Keratinocyte (primary cell): ENCODE measurements around the gene CCDC77. TPM values are rescaled to one million over a fixed set of nuclear protein-coding genes. Genes with fewer than 3 reads are reported as not detected.

Experiments
- DNase-seq: peaks from one replicate; pipeline ENCODE4 v3.0.0-alpha.2; 2011; ENCODE audit warnings: low read depth, missing footprints, low spot score
- FAIRE-seq: peaks from 2 replicates; lab custom pipeline; 2011; peaks lifted over from hg19 to GRCh38; lab: Jason Lieb, UNC
- H2AFZ ChIP-seq: 2 replicates; pipeline ENCODE4 v1.6.0; 2012; ENCODE audit warnings: low read length, control low read depth, inconsistent platforms; ENCODE audit not compliant: control insufficient read depth
- H3K27ac ChIP-seq: 2 replicates; pipeline ENCODE4 v1.5.1; 2011; ENCODE audit warnings: low read length; ENCODE audit not compliant: control insufficient read depth, insufficient read depth
- H3K27me3 ChIP-seq: 3 replicates; pipeline ENCODE4 v1.6.0; 2011; ENCODE audit warnings: low read length; ENCODE audit not compliant: control insufficient read depth, insufficient read depth; ENCODE audit errors: extremely low read depth
- H3K36me3 ChIP-seq, 2 experiments: 2 replicates in 1 of 2; 3 replicates in 1 of 2; pipeline ENCODE4 v1.5.1; 2011; ENCODE audit warnings: low read length in 2 of 2, mild to moderate bottlenecking in 1 of 2; ENCODE audit not compliant: control insufficient read depth in 2 of 2, insufficient read depth in 2 of 2; ENCODE audit errors: extremely low read depth in 1 of 2
- H3K4me1 ChIP-seq: 3 replicates; pipeline ENCODE4 v1.5.1; 2011; ENCODE audit warnings: low read length; ENCODE audit not compliant: control insufficient read depth, insufficient read depth; ENCODE audit errors: extremely low read depth
- H3K4me2 ChIP-seq: 3 replicates; pipeline ENCODE4 v1.6.0; 2011; ENCODE audit warnings: low read depth, low read length; ENCODE audit not compliant: control insufficient read depth, insufficient read depth; ENCODE audit errors: extremely low read depth
- H3K4me3 ChIP-seq, 3 experiments: fragments of 200-600 bp in 1 of 3; sonication (generic) in 1 of 3; 2 replicates in 2 of 3; 3 replicates in 1 of 3; pipeline ENCODE4 v1.5.1; 2011 to 2016; ENCODE audit warnings: low read length in 3 of 3, mild to moderate bottlenecking in 3 of 3, control low read depth in 2 of 3, inconsistent platforms in 1 of 3, low read depth in 1 of 3, mixed read lengths in 1 of 3, mixed run types in 1 of 3, moderate library complexity in 1 of 3; ENCODE audit not compliant: control insufficient read depth in 2 of 3, insufficient read depth in 2 of 3; ENCODE audit errors: extremely low read depth in 1 of 3
- H3K79me2 ChIP-seq: 2 replicates; pipeline ENCODE4 v1.6.0; 2012; ENCODE audit warnings: low read length; ENCODE audit not compliant: control insufficient read depth, insufficient read depth
- H3K9ac ChIP-seq: 3 replicates; pipeline ENCODE4 v1.6.0; 2011; ENCODE audit warnings: low read length; ENCODE audit not compliant: control insufficient read depth, insufficient read depth; ENCODE audit errors: extremely low read depth
- H3K9me1 ChIP-seq: 3 replicates; pipeline ENCODE4 v1.6.0; 2011; ENCODE audit warnings: low read length; ENCODE audit not compliant: control insufficient read depth, insufficient read depth; ENCODE audit errors: extremely low read depth
- H3K9me3 ChIP-seq: 2 replicates; pipeline ENCODE4 v1.5.1; 2012; ENCODE audit warnings: low read depth, low read length; ENCODE audit not compliant: control insufficient read depth
- H4K20me1 ChIP-seq: 3 replicates; pipeline ENCODE4 v1.6.0; 2011; ENCODE audit warnings: low read length; ENCODE audit not compliant: control insufficient read depth, insufficient read depth; ENCODE audit errors: extremely low read depth
- EZH2 ChIP-seq: IDR thresholded peaks from one replicate; pipeline ENCODE4 v1.6.1; 2012; ENCODE audit warnings: inconsistent platforms, mild to moderate bottlenecking, low read length, moderate library complexity
- dilution Hi-C: fragments of 300-500 bp; cut with MboI; formaldehyde crosslinking; loops from one replicate; pipeline ENCODE4 v1.7.0; 2020; ENCODE audit warnings: low sequenced_read_pairs; ENCODE audit not compliant: extremely low pct_ligation_motif_present
- polyA plus RNA-seq, 5 experiments: library from polyadenylated mRNA; depleted of rRNA in 3 of 5; stranded (reverse) in 3 of 5; stranded (forward) in 1 of 5; unstranded in 1 of 5; fragments of >200 nt; gene quantifications; 1 replicate in 1 of 5; 2 replicates in 3 of 5; 3 replicates in 1 of 5; pipeline versions ENCODE4 v1.2.1 to v1.2.3, GENCODE V29; 2011 to 2012; ENCODE audit warnings: missing spikeins in 2 of 5, low read depth in 1 of 5, low replicate concordance in 1 of 5
- TF ChIP-seq, protein P1 (sequence below), 3 experiments: IDR thresholded peaks in 1 of 3; conservative IDR thresholded peaks in 1 of 3; optimal IDR thresholded peaks in 1 of 3; 2 replicates in 2 of 3; 3 replicates in 1 of 3; pipeline versions ENCODE3 to v1.5.1; 2011; ENCODE audit warnings: low read length in 3 of 3, mild to moderate bottlenecking in 3 of 3, moderate library complexity in 2 of 3, control low read depth in 1 of 3, inconsistent platforms in 1 of 3; ENCODE audit not compliant: insufficient read depth in 2 of 3; ENCODE audit errors: extremely low read depth in 1 of 3

The CCDC77 gene
- polyA plus RNA-seq, 1 donor (not counting 4 experiments of a cell fraction or from before 2014, with no cell fraction given), result 8.3 TPM

DNA sequence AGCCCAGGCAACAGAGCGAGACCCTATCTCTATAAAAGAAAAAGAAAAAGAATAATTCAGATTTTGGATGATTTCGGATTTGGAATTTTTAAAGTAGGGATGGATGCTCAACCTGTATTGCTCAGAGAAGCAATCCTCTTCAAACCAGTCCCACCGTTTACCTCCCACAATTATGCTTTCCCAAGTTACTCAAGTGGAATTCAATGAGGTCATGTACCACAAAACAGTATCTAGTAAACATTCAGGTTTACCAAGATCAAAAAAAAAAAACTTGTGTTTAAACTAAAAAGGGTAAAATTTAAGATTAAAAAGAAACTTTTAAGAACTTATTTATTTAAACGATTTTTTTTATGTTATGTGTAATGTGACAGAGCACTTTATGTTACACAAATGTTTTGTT is 14.8 kb upstream of the CCDC77 start:
- Histone ChIP-seq H3K9me1 (no peaks in the 10 kb centered on the region), H3K9me3 (no peaks in the 10 kb centered on the region), H3K36me3 (peaks cover 8 to 15% of the 10 kb centered on the region in 2 experiments), H2AFZ (no peak overlapping the region), H3K4me3 (peak overlapping the region in 1 of 3 experiments; percentile 98), H3K9ac (peak overlapping the region; percentile 8), H3K27me3 (no peaks in the 10 kb centered on the region), H4K20me1 (no peaks in the 10 kb centered on the region), H3K4me2 (peak overlapping the region; percentile 99), H3K79me2 (peaks cover 51% of the 10 kb centered on the region), H3K27ac (peak overlapping the region; percentile 97), H3K4me1 (peaks cover 19% of the 10 kb centered on the region)
- dilution Hi-C loops, result no loop called here
- DNase-seq (no peak), FAIRE-seq (no peak)
- no peak for TF ChIP-seq EZH2

DNA sequence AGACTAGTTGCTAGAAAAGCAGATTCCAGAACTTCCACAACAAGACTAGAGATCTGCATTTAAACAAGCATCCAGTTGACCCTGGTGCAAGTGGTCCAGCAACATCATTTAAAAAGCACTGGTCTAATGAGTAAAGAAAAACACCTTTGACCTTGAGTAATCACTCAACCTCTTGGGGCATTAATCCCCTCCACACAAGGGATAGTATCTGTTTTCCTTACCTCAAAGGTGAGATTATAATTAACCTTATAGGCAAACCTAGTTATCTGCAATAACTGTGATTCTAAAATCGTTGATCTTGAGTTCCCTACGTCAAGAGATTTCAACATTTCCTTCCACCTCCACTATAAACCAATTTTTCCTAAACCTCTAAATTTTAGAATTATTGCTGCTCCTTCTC is 13.4 kb upstream of the CCDC77 start:
- FAIRE-seq (no peak), DNase-seq (no peak)
- Histone ChIP-seq H3K36me3 (peaks cover 8 to 12% of the 10 kb centered on the region in 2 experiments), H3K9ac (peak overlapping the region; percentile 96), H3K4me3 (peak overlapping the region; percentile 94 to 99 (median 98)), H3K9me3 (no peaks in the 10 kb centered on the region), H3K4me1 (peaks cover 19% of the 10 kb centered on the region), H3K27ac (peak overlapping the region; percentile 97), H4K20me1 (no peaks in the 10 kb centered on the region), H2AFZ (no peak overlapping the region), H3K9me1 (no peaks in the 10 kb centered on the region), H3K27me3 (no peaks in the 10 kb centered on the region), H3K79me2 (peaks cover 51% of the 10 kb centered on the region), H3K4me2 (peak overlapping the region; percentile 99)
- no peak for TF ChIP-seq EZH2
- TF ChIP-seq, protein P1, sequence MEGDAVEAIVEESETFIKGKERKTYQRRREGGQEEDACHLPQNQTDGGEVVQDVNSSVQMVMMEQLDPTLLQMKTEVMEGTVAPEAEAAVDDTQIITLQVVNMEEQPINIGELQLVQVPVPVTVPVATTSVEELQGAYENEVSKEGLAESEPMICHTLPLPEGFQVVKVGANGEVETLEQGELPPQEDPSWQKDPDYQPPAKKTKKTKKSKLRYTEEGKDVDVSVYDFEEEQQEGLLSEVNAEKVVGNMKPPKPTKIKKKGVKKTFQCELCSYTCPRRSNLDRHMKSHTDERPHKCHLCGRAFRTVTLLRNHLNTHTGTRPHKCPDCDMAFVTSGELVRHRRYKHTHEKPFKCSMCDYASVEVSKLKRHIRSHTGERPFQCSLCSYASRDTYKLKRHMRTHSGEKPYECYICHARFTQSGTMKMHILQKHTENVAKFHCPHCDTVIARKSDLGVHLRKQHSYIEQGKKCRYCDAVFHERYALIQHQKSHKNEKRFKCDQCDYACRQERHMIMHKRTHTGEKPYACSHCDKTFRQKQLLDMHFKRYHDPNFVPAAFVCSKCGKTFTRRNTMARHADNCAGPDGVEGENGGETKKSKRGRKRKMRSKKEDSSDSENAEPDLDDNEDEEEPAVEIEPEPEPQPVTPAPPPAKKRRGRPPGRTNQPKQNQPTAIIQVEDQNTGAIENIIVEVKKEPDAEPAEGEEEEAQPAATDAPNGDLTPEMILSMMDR (optimal IDR thresholded peaks at IDR 0.05 in 1 of 3, IDR thresholded peaks at IDR 0.05 in 1 of 3, conservative IDR thresholded peaks at IDR 0.05 in 1 of 3; ENCODE audit: extremely low read depth in 1 of 3, insufficient read depth in 2 of 3, low read length in 3 of 3), result no peak
- dilution Hi-C loops, result no loop called here
